ENCODE measurements around the gene XPO1.
"Not testable (repeated sequence)": the region's sequence is repeated elsewhere in the genome, so short reads cannot be mapped to it uniquely, and the experiment has no call there.

Gene XPO1

GRCh38 chr2:61510674-61511671 lies 27.2 kb downstream of the XPO1 start:
- H3K4me3 ChIP-seq (ENCODE audit: low read length), result no peak overlapping the region
- no peak for TF ChIP-seq CTCF (conservative IDR thresholded peaks at IDR 0.05; ENCODE audit: low read depth, low read length)
- no peak for DNase-seq (ENCODE audit: low read depth)

GRCh38 chr2:61504949-61505348 lies 33.2 kb downstream of the XPO1 start:
- no peak overlapping the region for H3K4me3 ChIP-seq (ENCODE audit: low read length)
- no peak for DNase-seq (ENCODE audit: low read depth)
- TF ChIP-seq CTCF (conservative IDR thresholded peaks at IDR 0.05; ENCODE audit: low read depth, low read length), result no peak

DNA sequence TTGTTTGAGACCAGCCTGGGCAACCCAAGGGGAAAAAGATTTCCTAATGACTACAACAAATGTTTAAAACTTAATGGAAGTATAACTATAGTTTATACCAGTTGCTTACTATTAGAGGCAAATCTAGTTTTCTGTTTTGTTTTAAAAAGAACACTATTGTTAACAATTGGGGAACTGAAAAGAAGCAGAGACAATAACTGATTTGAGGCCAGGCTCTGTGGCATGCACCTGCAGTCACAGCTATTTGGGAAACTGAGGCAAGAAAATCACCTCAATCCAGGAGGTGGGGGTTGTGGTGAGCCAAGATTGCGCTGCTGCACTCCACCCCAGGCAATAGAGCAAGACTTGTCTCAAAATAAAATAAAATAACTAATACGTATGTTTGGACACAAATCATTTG lies 39.1 kb downstream of the XPO1 start:
- no peak overlapping the region for H3K4me3 ChIP-seq (ENCODE audit: low read length)
- TF ChIP-seq CTCF (conservative IDR thresholded peaks at IDR 0.05; ENCODE audit: low read depth, low read length), result no peak
- DNase-seq (ENCODE audit: low read depth), result no peak

- TF ChIP-seq CTCF (conservative IDR thresholded peaks at IDR 0.05; ENCODE audit: low read depth, low read length), result no peak
- no peak overlapping the region for H3K4me3 ChIP-seq (ENCODE audit: low read length)
- DNase-seq (ENCODE audit: low read depth), result no peak
Measured at GRCh38 chr2:61493523-61493942, 44.6 kb downstream of the XPO1 start.

GRCh38 chr2:61492476-61492875 lies 45.7 kb downstream of the XPO1 start:
- no peak overlapping the region for H3K4me3 ChIP-seq (ENCODE audit: low read length)
- DNase-seq (ENCODE audit: low read depth), result no peak
- no peak for TF ChIP-seq CTCF (conservative IDR thresholded peaks at IDR 0.05; ENCODE audit: low read depth, low read length)

- H3K4me3 ChIP-seq (ENCODE audit: low read length), result no peak overlapping the region
- no peak for TF ChIP-seq CTCF (conservative IDR thresholded peaks at IDR 0.05; ENCODE audit: low read depth, low read length)
- no peak for DNase-seq (ENCODE audit: low read depth)
Measured at GRCh38 chr2:61485281-61485680, 52.9 kb downstream of the XPO1 start.

- no peak for DNase-seq (ENCODE audit: low read depth)
- H3K4me3 ChIP-seq (ENCODE audit: low read length), result no peak overlapping the region
- no peak for TF ChIP-seq CTCF (conservative IDR thresholded peaks at IDR 0.05; ENCODE audit: low read depth, low read length)
Measured at GRCh38 chr2:61478086-61478485, 60.1 kb downstream of the XPO1 start.

DNA sequence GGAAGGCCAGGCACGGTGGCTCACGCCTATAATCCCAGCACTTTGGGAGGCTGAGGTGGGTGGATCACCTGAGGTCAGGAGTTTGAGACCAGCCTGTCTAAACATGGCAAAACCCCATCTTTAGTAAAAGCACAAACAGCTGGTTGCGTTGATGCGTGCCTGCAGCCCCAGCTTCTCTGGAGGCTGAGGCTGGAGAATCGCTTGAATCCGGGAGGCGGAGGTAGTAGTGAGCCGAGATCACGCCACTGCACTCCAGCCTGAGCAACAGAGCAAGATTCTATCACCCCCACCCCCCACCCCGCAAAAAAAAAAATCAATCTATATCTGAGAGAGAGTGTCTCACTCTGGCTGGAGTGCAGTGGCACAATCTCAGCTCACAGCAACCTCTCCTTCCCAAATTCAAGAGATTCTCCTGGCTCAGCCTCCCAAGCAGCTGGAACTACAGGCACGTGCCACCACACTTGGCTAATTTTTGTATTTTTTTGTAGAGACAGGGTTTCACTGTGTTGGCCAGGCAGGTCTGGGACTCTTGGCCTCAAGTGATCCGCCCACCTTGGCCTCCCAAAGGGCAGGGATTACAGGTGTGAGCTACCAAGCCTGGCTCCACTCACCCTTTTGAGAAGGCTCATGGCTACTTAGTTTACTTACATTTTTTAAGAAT lies 61.1 kb downstream of the XPO1 start:
- H3K4me3 ChIP-seq (ENCODE audit: low read length); DNase-seq (ENCODE audit: low read depth): not testable (repeated sequence)
